ENCODE data around the gene KIF4B.
"Not testable (repeated sequence)": the region's sequence is repeated elsewhere in the genome, so short reads cannot be mapped to it uniquely, and the experiment has no call there.

KIF4B gene

DNA sequence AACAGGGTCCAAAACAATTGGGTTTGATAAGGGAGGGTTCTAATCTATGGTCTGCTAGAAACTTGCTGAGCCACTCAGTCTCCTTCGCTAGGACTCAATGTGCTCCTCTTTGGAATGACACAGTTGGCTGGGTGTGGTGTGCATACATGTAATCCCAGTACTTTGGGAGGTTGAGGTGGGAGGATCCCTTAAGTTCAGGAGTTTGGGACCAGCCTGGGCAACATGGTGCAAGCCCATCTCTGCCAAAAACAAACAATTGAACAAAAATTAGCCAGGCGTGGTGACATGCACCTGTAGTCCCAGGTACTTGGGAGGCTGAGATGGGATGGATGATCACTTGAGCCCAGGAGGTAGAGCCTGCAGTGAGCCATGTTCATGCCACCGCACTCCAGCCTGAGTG, 2.7 kb upstream of the KIF4B start:
- DNase-seq, result no peak

- DNase-seq, result no peak
Measured at GRCh38 chr5:155015239-155015638, 1.7 kb downstream of the KIF4B start.

- DNase-seq, result no peak
Measured at GRCh38 chr5:155017610-155018009, 4.1 kb downstream of the KIF4B start.

GRCh38 chr5:155019601-155020226, 6.2 kb downstream of the KIF4B start:
- no peak for DNase-seq

DNA sequence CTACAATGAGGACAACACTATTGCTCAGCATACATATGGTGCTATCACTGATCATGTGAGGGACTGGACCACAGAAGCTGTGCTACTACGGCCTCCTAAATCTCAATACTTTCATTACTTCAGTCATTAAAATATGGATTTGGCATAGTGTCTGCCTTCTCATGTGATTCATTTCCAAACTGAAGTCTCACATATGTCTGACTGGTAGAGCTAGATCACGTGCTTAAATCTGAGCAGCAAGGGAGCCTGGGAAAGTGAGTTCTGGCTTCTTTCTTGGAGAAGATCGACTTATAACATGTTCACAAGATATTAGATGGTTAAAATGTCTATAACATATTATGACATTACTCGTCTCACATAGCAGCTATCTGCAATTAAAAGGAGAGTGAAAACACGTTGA, 8.3 kb downstream of the KIF4B start:
- no peak for DNase-seq

GRCh38 chr5:155023320-155023719, 9.8 kb downstream of the KIF4B start:
- no peak for DNase-seq

- no peak for DNase-seq
Measured at GRCh38 chr5:155024015-155024414, 10.5 kb downstream of the KIF4B start.

DNA sequence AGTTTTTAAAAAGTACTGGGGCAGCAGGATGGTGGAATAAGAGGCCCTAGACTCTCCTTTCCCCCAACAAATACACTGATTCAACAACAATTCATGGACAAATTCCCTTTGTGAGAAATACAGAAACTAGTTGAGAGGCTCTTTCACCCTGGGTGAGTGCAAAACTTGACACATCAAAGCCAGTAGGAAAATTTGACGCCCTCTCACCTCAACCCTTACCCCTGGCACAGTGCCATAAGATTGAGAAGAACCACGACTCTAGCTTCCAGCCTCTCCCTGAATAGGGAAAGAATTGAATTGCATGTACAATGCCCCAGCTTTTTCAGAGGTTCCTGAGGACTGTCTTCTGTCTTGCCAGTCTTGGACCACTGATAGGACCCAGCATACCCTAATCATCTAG, 12.3 kb downstream of the KIF4B start:
- no peak for DNase-seq

- no peak for DNase-seq
Measured at GRCh38 chr5:155027993-155028629, 14.6 kb downstream of the KIF4B start.

GRCh38 chr5:155029240-155029639, 15.7 kb downstream of the KIF4B start:
- no peak for DNase-seq

- DNase-seq, result not testable (repeated sequence)
Measured at GRCh38 chr5:155034145-155034744, 20.7 kb downstream of the KIF4B start.

GRCh38 chr5:155035087-155035486, 21.5 kb downstream of the KIF4B start:
- not testable (repeated sequence) for DNase-seq

GRCh38 chr5:155040984-155041653, 27.6 kb downstream of the KIF4B start:
- no peak for DNase-seq

DNA sequence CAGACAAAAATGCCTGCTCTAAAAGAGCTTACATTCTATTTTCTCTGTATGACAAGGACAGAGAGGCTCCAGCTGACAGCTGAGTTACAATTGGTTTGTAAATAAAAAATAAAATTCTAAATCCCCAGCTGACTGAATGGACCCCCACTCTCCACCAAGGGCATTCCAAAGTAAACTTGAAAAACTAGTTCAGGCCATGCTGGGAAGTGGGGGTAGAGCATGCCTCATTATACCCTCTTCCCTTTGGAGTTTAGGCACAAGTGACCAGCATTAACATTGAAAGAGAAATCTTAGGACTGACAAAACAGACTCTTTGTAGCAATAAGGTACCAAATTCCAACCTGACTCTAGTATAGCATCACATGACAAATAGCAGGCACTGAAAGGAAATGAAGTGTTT, 31.0 kb downstream of the KIF4B start:
- DNase-seq, result no peak

DNA sequence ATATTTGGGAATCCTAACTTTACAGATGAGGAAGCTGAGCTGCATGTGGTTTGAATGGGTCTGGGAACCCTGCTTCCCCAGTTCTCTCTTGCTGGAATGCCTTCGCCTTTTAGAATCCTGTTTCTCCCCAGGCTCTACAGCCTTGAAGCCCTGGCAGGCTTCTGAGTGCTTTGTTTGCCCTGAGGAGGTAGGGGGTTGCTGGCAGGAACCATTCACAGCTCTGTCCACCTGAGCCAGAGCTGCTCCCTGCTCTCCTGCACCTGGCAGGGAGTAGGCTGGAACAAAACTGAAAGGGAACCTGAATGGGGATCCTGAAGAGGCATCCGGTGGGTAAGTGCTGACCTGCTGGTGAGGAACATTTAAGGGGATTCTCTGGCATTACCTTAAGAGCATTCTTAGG, 33.0 kb downstream of the KIF4B start:
- DNase-seq, result no peak

DNA sequence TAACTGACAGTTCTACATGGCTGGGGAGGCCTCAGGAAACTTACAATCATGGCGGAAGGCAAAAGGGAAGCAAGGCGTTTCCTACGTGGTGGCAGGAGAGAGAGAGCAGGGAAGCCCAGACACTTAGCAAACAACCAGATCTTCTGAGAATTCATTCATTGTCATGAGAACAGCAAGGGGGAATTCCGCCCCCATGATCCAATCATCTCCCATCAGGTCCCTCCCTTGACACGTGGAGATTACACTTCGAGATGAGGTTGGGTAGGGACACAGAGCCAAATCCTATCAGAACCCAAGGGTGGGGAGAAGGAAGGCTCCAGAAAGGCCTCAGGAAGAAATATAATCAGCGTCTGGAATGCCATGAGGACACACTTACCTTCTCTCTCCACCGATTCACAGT, 34.3 kb downstream of the KIF4B start:
- DNase-seq, result no peak

- DNase-seq, result no peak
Measured at GRCh38 chr5:155049569-155050383, 36.2 kb downstream of the KIF4B start.

DNA sequence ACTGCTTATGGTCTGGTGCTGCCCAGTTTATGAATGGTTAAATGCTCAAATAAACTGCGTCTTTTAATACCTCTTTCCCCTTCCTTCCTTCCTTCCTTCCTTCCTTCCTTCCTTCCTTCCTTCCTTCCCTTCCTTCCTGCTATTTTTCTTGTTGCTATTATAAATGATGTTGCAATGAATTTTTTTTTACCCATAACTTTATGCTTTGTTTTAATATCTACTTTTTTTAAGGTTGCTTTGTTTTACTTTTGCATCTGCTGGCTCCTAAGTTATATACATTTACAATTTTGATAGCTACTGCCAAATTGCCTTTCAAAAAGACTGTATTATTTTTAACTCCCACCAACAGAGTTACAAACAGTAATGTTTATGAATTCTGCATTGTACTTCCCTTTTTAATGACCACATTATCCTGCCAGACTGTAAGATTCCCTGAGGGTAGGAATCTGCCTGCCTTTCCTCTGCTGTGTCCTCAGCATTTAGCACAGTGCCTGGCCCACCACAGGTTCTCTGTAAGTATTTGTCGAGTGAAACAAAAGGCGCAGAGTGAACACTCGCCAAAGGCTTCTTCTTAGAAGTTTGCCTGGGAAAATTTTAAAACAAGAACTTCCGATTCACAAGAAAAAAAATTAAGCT, 36.9 kb downstream of the KIF4B start:
- no peak for DNase-seq

- DNase-seq, result no peak
Measured at GRCh38 chr5:155052532-155052931, 39.0 kb downstream of the KIF4B start.

DNA sequence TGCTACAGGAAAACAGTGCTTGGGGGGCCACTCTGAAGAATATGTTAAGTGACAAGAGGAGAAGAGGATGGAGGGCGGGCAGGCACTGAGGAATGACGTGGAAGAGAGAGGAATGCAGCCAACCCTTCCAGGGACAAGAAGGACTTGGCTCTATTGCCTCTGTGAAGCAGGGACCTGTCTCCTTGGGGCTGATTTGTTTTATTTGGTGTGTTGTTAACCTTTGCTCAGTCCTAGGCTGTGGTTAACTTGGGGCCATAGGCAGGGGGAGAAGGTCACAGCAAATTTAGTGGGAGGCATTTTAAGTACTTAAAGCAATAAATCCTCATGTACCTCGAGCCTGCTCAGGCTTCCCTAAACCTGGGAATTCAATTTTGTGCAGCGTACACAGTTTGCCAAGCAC, 39.9 kb downstream of the KIF4B start:
- DNase-seq, result no peak

DNA sequence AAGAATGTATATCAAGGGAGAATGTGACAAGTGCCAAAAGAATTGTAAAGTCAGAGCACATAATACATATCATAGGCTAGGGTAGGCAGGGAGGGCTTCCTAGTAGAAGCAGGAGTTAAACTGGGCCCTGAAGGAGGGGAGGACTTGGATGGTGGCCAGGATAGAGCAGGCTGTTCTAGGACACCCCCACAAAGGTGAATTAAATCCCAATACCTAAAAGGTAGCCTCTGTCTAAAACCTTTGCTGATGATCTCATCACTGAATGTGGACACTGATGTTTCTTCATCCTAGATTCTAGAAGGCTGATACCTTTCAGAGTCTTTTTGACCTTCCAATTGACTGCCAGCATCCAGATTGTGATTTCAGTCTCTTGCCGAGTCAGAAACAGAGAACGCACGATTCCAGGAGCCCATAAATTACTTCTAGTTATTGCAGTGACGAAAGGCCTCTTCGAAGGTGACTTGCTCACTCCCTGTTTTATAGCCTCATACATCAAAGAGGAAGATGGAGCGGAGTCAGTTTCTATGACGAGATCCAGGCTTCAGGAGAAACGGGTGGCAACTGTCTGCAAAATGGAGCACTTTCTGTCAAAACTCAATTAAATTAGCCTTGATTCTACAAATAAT, 43.2 kb downstream of the KIF4B start:
- DNase-seq, result no peak

GRCh38 chr5:155057626-155058025, 44.1 kb downstream of the KIF4B start:
- DNase-seq, result no peak

All from activated CD4-positive, alpha-beta T cell treated with anti-CD3 and anti-CD28 coated beads for 1 hour (primary cell).